Ovary (tissue), 3 donors: Measurements from ENCODE around the gene RNU1-3.
"Not testable (repeated sequence)": the region's sequence is repeated elsewhere in the genome, so short reads cannot be mapped to it uniquely, and the experiment has no call there.

Experiments used
- CTCF ChIP-seq, 3 donors: fragments of 450-650 bp in 2 of 3; fragments of 200-600 bp in 1 of 3; IDR thresholded peaks; one replicate each; pipeline versions ENCODE4 v1.5.1 to v1.8.0; 2016 to 2022; ENCODE audit warnings: antibody characterized with exemption in 3 of 3, mild to moderate bottlenecking in 1 of 3
- EP300 ChIP-seq: sonication (generic); formaldehyde crosslinking; IDR thresholded peaks from one replicate; pipeline ENCODE4 v1.6.1; 2017; ENCODE audit warnings: antibody characterized with exemption
- POLR2A ChIP-seq: fragments of 450-650 bp; IDR thresholded peaks from one replicate; pipeline ENCODE4 v1.6.1; 2017; ENCODE audit warnings: antibody characterized with exemption, mild to moderate bottlenecking, moderate library complexity
- donor health status: DM: no; HTN: no; CAD: no.

GRCh38 chr1:16700138-16700895 lies 33.6 kb upstream of the RNU1-3 start:
- TF ChIP-seq EP300; CTCF (IDR thresholded peaks at IDR 0.05); POLR2A: not testable (repeated sequence)
